ENCODE measurements around the gene FGG.

The FGG gene

DNA sequence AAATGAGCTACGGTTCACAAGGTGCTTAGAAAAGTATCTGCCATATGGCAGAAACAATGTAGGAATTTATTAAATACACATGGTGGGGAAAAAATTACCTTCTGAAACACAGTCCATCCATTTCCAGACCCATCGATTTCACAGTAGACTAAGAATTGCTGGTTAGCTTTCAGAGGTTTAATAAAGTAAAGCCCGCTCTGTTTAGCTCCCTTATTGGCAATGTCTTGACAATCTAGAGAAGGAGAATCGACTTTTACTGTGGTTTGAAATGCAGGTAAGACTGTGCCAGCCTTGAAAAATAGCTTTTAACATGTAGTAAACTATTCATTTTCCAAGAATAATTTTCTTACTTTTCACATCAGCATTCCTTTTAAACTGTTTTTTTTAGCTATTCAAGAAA is 2.9 kb downstream of the FGG start:
- TF ChIP-seq, protein P1, sequence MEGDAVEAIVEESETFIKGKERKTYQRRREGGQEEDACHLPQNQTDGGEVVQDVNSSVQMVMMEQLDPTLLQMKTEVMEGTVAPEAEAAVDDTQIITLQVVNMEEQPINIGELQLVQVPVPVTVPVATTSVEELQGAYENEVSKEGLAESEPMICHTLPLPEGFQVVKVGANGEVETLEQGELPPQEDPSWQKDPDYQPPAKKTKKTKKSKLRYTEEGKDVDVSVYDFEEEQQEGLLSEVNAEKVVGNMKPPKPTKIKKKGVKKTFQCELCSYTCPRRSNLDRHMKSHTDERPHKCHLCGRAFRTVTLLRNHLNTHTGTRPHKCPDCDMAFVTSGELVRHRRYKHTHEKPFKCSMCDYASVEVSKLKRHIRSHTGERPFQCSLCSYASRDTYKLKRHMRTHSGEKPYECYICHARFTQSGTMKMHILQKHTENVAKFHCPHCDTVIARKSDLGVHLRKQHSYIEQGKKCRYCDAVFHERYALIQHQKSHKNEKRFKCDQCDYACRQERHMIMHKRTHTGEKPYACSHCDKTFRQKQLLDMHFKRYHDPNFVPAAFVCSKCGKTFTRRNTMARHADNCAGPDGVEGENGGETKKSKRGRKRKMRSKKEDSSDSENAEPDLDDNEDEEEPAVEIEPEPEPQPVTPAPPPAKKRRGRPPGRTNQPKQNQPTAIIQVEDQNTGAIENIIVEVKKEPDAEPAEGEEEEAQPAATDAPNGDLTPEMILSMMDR (IDR thresholded peaks at IDR 0.05): no peak

DNA sequence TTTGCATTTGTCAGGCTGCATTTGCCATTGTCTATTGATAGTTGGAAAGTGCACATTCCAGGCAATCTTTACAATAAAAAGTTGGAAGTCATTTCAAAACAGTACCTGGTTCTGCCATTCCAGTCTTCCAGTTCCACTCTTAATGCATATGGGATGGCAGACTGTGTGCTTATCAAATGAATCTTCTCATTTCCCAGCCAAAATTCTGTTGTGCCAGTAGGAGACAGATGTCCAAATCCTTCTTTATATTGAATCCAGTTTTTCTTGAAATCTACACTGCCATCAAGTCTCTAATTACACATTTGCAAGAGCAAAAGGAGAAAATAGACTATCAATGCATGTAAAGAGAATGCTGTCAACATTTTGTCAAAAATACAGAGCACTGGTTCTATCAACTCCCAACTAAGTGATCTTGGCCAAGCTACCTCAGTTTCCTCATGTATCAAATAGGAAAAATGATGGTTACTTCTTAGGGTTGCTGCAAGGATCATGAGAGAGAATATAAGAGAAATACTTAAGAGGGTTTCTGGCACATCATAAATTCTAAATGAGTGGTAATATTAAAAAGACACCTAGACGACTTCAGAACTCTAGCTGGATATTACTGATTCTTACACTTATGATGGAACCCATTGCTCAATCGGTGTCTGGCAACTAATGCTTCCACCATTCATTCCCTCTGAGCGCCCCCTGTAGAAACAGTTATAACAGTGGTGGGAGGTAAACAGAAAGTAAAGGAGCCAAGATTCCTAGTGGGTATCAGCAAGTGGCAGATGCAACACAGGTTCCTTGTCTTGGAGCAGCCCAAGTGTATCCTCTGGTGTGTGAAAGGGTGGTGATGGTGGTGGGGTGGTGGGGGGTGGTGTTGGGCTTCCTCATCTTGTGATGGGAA is 3.8 kb downstream of the FGG start:
- TF ChIP-seq, protein P1 (IDR thresholded peaks at IDR 0.05): no peak

DNA sequence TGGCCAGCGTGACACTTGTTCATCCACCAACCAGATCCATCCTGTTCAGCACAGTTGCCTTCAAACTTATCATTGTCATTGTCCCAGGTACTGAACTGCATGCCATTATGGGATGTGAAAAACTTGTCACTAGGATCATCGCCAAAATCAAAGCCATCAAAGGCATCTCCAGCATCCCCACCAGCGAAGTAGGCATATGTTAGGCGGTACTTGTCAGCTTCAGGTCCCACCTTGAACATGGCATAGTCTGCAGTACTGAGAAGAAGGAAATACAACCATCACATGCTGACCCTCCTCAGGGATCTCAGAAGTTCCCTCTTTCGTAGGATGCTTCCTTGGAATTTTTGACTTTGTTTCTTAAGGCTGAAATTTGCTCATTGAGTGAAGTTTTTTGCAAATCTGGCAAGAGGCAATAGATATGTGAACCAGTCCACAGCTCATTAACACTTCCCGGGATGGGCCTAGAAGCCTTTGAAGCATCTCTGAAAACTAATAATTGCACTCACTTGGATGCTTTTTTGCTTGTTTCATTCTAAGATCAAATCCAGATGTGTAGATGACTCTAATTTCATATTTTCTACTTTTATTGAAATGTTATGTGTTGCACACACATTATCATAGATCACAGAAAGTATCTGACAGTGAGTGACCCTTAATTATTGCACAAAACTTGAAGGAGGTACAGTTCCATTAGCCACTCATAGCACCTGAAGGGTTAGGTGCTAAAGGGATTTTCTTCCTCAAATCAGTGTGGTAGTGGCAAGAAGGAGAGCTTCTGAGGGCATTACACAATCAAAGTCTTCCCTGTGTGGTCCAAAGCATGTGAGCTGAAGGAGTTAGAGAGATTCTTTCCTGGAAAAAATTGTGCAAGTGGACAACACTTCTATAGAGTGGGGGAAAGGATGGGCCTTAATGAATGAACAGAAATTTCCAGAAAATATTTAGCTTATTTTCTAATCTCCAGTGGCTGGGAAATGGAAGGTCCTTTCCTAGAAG is 5.4 kb downstream of the FGG start:
- TF ChIP-seq, protein P1 (IDR thresholded peaks at IDR 0.05): no peak

DNA sequence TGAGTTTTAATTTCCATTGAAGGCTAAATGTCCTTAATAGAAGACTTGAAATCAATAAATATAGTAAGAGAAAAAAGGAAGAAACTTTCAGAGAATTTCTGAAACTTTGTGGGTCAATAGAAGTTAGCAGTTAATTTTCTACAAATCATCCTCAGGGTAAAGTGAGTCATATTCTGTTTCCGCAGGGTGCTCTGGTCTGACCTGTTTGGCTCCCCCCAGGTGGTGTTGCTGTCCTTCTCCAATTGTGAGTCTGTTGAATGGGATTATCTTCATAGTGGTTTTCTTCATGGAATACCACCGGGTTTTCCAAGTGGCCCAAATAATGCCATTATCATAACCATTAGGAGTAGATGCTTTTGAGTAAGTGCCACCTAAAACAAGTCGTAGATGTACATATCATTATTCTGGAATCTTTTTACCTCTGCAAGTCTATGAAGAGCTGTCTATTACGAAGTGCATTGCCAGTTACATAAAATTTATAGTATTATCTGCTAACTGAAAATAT is 7.7 kb downstream of the FGG start:
- TF ChIP-seq, protein P1 (IDR thresholded peaks at IDR 0.05): no peak

DNA sequence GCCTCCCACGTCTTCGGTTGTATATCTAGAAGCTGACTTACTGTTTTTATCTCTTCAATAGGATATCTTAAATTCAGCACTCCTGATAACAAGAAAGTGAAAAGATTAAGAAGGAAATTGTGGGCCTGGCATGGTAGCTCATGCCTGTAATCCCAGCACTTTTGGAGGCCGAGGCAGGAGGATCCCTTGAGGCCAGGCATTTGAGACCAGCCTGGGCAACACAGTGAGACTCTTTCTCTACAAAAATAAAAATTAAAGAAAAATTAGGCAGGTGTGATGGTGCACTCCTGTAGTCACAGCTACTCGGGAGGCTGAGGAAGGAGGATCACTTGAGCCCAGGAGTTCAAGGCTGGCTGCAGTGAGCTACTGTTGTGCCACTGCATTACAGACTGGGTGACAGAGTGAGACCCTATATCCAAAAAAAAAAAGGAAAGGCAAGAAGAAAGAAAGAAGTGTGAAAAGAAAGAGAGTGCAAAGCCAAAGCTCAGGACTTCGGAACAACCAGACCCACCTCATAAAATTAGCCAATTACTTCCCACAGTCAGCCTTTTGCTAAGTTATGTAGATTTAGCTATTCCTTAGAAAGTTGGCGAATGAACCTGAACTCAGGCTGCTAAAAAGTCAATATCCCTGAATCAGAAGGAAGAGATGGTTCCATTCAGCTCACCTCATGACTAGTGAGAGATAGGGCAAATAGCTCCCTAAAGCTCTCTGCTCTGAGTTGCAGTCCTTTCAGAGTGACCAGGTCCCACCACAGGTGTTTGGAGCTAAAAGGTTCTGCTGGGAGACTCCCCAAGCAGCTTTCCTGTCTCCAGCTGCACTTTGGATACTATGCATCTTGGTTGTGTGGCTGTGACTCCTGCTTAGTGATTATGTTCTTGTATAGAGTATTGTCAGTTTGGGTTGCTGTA is 9.2 kb downstream of the FGG start:
- TF ChIP-seq, protein P1 (IDR thresholded peaks at IDR 0.05): no peak

DNA sequence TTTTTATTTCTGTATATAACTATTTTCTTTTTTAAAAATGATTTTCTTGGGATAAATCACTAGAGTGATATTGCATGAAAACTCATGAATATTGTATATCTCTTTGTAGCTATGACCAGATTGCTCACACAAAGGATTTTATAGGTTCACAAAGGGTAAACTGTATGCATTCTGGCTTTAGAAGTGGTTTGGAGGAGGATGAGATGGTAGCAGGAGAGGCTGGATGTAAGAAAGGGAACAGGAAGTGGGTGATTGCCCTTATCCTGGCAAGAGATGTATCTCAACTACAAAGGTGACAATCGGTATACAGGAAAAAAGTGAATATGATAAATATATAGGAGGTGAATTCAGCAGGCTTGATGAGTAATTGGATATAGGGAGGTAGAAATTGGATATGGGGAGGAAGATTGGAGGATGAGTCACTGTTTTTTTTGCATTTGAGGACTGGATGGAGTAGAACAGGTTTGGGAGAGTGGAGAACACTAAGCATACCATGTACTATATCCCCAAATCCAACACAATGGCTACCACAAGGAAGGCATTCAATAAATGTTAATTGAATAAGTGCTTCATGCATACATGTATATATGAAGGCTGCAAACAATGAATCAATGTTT is 9.9 kb downstream of the FGG start:
- TF ChIP-seq, protein P1 (IDR thresholded peaks at IDR 0.05): no peak

All from LNCAP (cell line).